ENCODE results near the gene TOM1L2.

Gene TOM1L2

GRCh38 chr17:17938388-17939107, 33.7 kb downstream of the TOM1L2 start:
- peak overlapping the region; percentile 98 for H3K27ac ChIP-seq
- ChIA-PET POLR2A (ENCODE audit: low non-redundant PET) (interaction anchor here (0.6 kb wide), 2 partner anchors 53 to 120 kb away, joined by 3 to 4 read pairs; no protein-coding TSS in a partner anchor), CTCF (no interaction called here)
- TF ChIP-seq, protein P1, sequence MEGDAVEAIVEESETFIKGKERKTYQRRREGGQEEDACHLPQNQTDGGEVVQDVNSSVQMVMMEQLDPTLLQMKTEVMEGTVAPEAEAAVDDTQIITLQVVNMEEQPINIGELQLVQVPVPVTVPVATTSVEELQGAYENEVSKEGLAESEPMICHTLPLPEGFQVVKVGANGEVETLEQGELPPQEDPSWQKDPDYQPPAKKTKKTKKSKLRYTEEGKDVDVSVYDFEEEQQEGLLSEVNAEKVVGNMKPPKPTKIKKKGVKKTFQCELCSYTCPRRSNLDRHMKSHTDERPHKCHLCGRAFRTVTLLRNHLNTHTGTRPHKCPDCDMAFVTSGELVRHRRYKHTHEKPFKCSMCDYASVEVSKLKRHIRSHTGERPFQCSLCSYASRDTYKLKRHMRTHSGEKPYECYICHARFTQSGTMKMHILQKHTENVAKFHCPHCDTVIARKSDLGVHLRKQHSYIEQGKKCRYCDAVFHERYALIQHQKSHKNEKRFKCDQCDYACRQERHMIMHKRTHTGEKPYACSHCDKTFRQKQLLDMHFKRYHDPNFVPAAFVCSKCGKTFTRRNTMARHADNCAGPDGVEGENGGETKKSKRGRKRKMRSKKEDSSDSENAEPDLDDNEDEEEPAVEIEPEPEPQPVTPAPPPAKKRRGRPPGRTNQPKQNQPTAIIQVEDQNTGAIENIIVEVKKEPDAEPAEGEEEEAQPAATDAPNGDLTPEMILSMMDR (conservative IDR thresholded peaks at IDR 0.05; ENCODE audit: low read depth): no peak
- peak; percentile 71 for DNase-seq (ENCODE audit: low spot score)

DNA sequence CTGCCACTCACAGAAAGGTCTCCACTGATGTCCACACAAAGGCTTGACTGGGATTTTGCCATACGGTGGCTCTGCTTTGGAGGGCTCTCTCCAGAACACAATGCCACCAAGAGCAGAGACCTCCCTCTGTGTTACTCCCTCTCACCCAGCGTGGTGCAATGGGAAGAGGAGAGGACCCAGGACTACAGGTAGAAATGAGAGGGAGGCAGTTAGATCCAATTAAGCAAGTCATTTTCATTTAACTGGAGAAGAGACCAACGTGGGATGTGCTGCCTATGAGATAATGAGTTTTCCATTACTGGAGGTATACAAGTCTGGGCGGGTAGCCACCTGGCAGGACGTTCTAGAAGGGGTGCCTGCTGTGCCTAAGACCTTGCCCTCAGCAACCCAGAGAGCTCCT, 34.2 kb downstream of the TOM1L2 start:
- peak overlapping the region; percentile 98 for H3K27ac ChIP-seq
- ChIA-PET CTCF (no interaction called here), POLR2A (ENCODE audit: low non-redundant PET) (interaction anchor here (0.6 kb wide), 2 partner anchors 53 to 120 kb away, joined by 3 to 4 read pairs; no protein-coding TSS in a partner anchor)
- no peak for DNase-seq (ENCODE audit: low spot score)
- TF ChIP-seq, protein P1 (conservative IDR thresholded peaks at IDR 0.05; ENCODE audit: low read depth): no peak

- H3K27ac ChIP-seq: peak overlapping the region; percentile 98
- DNase-seq (ENCODE audit: low spot score): no peak
- CTCF ChIA-PET: no interaction called here
- TF ChIP-seq, protein P1 (conservative IDR thresholded peaks at IDR 0.05; ENCODE audit: low read depth): no peak
- POLR2A ChIA-PET (ENCODE audit: low non-redundant PET): interaction anchor here (0.6 kb wide), 2 partner anchors 54 to 119 kb away, joined by 3 to 4 read pairs; no protein-coding TSS in a partner anchor
Measured at GRCh38 chr17:17937201-17937853, 34.9 kb downstream of the TOM1L2 start.

DNA sequence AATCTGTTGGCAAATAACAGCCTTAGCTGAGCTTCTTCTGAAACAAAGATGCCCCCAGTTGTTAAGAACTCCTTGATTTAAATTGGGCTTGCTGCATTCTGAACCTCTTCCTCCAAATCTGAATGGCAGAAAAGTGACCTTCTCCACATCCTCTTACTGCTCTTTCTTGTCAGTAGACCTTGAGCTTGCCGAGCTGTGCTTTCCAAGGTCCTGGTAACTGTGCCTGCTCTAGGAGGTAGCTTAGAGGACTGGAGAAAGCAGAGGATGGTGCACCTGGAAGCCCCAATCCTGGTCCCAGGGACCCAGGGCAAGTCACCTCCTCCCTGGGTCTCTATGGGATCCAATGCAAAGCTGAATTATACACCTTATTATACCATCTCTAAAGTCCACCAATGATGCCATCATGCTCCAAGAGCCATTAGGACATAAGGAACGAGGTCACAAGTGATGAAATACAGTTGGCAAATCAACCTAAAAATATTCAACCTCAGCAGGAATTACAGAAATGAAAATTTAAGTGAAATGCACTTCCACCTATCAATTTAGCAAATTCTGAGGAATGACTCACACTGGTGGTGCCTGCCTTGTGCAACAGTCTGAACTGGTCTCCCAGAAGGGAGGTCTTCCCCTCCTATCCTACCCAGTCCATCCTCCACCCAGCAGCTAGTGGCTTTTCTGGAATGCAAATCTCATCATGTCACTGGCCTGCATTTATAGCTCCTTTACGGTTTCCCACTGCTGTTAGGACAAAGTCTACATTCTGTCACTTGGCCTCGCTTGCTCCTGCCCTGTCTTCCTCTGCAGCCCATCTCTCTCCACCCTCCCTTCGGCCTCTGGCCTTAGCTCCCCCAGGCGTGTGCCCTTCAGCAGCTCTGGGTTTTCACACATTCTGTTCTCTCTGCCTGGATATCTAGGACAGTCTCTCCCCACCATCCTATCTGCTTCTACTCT, 36.6 kb downstream of the TOM1L2 start:
- peak overlapping the region; percentile 94 for H3K27ac ChIP-seq
- TF ChIP-seq, protein P1 (conservative IDR thresholded peaks at IDR 0.05; ENCODE audit: low read depth): no peak
- ChIA-PET POLR2A (ENCODE audit: low non-redundant PET) (no interaction called here), CTCF (interaction anchor here (0.6 kb wide), 1 partner anchor 252 kb away, joined by 4 read pairs; no protein-coding TSS in a partner anchor)
- DNase-seq (ENCODE audit: low spot score): peak; percentile 74

DNA sequence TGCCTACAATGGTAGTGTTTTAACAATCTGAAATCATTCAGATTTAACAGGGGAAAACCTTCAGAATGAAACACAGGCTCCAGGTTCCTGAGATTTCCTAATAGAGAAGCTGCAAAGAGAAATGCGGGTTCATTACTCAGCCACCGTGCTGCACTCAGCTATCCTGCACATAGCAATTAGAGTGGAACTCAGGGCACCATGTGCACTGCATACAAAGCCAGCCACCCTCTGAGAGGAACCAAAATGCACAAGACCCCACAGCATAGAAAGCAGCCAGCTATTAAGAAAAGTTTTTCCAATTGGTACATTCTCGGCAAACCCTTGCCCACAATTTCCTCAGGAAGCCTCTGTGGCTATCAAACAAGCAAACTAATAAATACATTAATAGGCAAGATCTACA, 37.4 kb downstream of the TOM1L2 start:
- POLR2A ChIA-PET (ENCODE audit: low non-redundant PET): no interaction called here

More for the DNA sequence above, 37.4 kb downstream of the TOM1L2 start:
- DNase-seq (ENCODE audit: low spot score): no peak
- TF ChIP-seq, protein P1 (conservative IDR thresholded peaks at IDR 0.05; ENCODE audit: low read depth): no peak
- CTCF ChIA-PET: interaction anchor here (0.8 kb wide), 1 partner anchor 9 kb away, joined by 3 read pairs; no protein-coding TSS in a partner anchor
- peak overlapping the region; percentile 94 for H3K27ac ChIP-seq
